GM13977 (cell line): ENCODE data around the gene ZNF423.

Experiments
- DNase-seq: peaks from one replicate; pipeline ENCODE4 v3.0.0; 2012; ENCODE audit warnings: low spot score
- in situ Hi-C: fragments of 300-500 bp; cut with MboI; formaldehyde crosslinking; loops from one replicate; pipeline ENCODE4 v1.12.0; 2022; ENCODE audit warnings: low sequenced_read_pairs, low pct_unique_long_range_greater_than_20kb, mixed read lengths, inconsistent platforms; ENCODE audit not compliant: unreplicated experiment
- TF ChIP-seq, protein P1 (sequence below): IDR thresholded peaks from 2 replicates; pipeline ENCODE4 v1.5.1; 2012; ENCODE audit warnings: mild to moderate bottlenecking, control low read depth; ENCODE audit not compliant: insufficient read depth; ENCODE audit errors: extremely low read depth, missing control alignments

ZNF423 gene

GRCh38 chr16:49651996-49652395 is 203.9 kb downstream of the ZNF423 start:
- DNase-seq = no peak
- TF ChIP-seq, protein P1, sequence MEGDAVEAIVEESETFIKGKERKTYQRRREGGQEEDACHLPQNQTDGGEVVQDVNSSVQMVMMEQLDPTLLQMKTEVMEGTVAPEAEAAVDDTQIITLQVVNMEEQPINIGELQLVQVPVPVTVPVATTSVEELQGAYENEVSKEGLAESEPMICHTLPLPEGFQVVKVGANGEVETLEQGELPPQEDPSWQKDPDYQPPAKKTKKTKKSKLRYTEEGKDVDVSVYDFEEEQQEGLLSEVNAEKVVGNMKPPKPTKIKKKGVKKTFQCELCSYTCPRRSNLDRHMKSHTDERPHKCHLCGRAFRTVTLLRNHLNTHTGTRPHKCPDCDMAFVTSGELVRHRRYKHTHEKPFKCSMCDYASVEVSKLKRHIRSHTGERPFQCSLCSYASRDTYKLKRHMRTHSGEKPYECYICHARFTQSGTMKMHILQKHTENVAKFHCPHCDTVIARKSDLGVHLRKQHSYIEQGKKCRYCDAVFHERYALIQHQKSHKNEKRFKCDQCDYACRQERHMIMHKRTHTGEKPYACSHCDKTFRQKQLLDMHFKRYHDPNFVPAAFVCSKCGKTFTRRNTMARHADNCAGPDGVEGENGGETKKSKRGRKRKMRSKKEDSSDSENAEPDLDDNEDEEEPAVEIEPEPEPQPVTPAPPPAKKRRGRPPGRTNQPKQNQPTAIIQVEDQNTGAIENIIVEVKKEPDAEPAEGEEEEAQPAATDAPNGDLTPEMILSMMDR = no peak
- in situ Hi-C loops = no loop called here

DNA sequence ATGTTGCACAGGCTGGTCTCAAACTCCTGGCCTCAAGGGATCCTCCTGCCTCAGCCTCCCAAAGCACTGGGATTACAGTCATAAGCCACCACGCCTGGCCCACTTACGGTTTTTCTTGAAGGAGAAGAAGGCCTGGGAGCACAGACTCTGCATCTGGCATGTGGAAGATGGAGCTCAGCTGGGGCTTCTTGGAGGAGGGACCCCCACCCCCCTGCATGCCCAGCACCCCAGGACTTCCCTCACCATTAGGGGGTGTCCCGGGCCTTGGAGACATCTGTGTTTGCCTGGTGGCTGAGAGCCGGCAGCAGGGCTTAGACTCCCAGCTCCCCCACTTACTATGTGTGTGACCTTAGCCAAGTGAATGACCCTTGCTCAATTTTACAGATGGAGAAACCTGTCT is 204.7 kb downstream of the ZNF423 start:
- in situ Hi-C loops = no loop called here
- no peak for DNase-seq
- TF ChIP-seq, protein P1 = no peak

- in situ Hi-C loops = no loop called here
- DNase-seq = no peak
- TF ChIP-seq, protein P1 = no peak
Observed at GRCh38 chr16:49650603-49651002, 205.3 kb downstream of the ZNF423 start.

- DNase-seq = no peak
- TF ChIP-seq, protein P1 = no peak
- in situ Hi-C loops = no loop called here
Observed at GRCh38 chr16:49649013-49649765, 206.7 kb downstream of the ZNF423 start.

DNA sequence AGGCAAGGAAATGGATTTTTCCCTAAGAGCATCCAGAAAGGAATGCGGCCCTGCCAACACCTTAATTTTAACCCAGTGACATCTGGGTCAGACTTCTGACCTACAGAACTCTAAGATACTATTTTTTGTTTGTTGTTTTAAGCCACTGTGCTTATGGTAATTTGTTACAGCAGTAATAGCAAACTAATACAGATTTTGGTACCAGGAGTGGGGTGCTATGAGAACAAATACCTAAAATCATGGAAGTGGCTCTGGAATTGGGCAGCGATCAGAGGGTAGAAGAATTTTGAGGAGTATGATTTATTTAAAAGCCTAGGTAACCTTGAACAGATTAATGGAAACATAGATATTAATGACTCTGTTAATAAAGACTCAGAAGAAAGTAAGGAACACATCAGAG is 208.2 kb downstream of the ZNF423 start:
- in situ Hi-C loops = no loop called here
- TF ChIP-seq, protein P1 = no peak
- no peak for DNase-seq

DNA sequence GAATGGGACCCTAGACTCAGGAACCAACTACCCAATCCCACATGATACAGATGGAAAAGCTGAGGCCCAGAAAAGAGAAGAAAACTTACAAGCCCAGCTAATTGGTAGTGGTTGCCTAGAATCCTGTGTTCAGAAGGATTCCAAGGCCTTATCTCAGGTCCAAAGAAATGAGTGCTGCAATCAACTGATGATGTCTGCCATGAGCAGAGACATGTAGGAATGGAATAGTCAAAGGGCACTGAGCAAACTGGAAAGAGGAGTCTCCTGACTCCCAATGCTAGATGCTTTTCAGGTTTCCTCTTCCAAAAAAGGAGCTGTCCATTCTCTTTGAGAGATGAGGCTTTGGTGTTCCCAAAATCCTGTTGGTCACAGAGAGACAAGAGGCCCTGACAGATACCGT is 210.6 kb downstream of the ZNF423 start:
- no peak for DNase-seq
- TF ChIP-seq, protein P1 = no peak
- in situ Hi-C loops = no loop called here
